K562 (cell line): ENCODE measurements around the gene ERGIC1. TPM values are rescaled to one million over a fixed set of nuclear protein-coding genes. Genes with fewer than 3 reads are reported as not detected.

Experiments used
- ATAC-seq: fragments of 200-7000 bp; cut with Tn5 transposase; 3 replicates; pipeline ENCODE4 v1.9.1; 2020; ENCODE audit warnings: moderate library complexity
- BruUV-seq: library from RNA; stranded (reverse); fragments of 400-500 nt; replicated peaks from 2 replicates; lab custom pipeline; 2021; lab: Mats Ljungman, UMichigan
- CTCF ChIA-PET: fragments of 300-600 bp; formaldehyde crosslinking; extraction: SDS; loops from one replicate; lab custom pipeline; 2021; ENCODE audit warnings: low intra/inter-chr PET ratio; lab: Yijun Ruan, JAX
- POLR2A ChIA-PET: fragments of 300-600, 350-650 bp; sonication (Branson Sonifier 250); formaldehyde crosslinking; extraction: SDS; loops from one replicate; lab custom pipeline; 2021; ENCODE audit warnings: antibody characterized with exemption, inconsistent platforms; lab: Yijun Ruan, JAX
- DNase-seq, 4 experiments: peaks; one replicate each; pipeline versions ENCODE4 v3.0.0 to v3.0.0-alpha.2; 2011 to 2018; ENCODE audit warnings: low spot score in 3 of 4, mixed read lengths in 3 of 4; ENCODE audit errors: extremely low read depth in 1 of 4
- FAIRE-seq: peaks from 2 replicates; lab custom pipeline; 2011; peaks lifted over from hg19 to GRCh38; lab: Jason Lieb, UNC
- H2AFZ ChIP-seq: 2 replicates; pipeline ENCODE4 v1.6.0; 2011; ENCODE audit warnings: low read depth, low read length, control low read depth, inconsistent platforms
- H3K27ac ChIP-seq: fragments of 200-600 bp; 3 replicates; pipeline ENCODE4 v1.8.0; 2011; ENCODE audit warnings: low read depth, mild to moderate bottlenecking, control low read depth, inconsistent platforms, low read length, moderate library complexity, mixed read lengths; ENCODE audit errors: extremely low read depth
- H3K27me3 ChIP-seq, 2 experiments: fragments of 300-600 bp in 1 of 2; 2 replicates in 1 of 2; 3 replicates in 1 of 2; pipeline versions ENCODE4 v1.6.0 to v1.8.0; 2011; ENCODE audit warnings: inconsistent platforms in 2 of 2, low read length in 2 of 2, mild to moderate bottlenecking in 1 of 2, mixed read lengths in 1 of 2, moderate library complexity in 1 of 2; ENCODE audit not compliant: control insufficient read depth in 2 of 2, insufficient read depth in 2 of 2
- H3K36me3 ChIP-seq: fragments of 300-600 bp; 3 replicates; pipeline ENCODE4 v1.8.0; 2011; ENCODE audit warnings: mild to moderate bottlenecking, low read length, inconsistent platforms; ENCODE audit not compliant: control insufficient read depth, insufficient read depth
- H3K4me1 ChIP-seq, 2 experiments: fragments of 200-600 bp in 1 of 2; replicated peaks in 1 of 2; 2 replicates in 1 of 2; 3 replicates in 1 of 2; pipeline versions ENCODE4 v1.5.1 to v1.8.0; 2011; ENCODE audit warnings: inconsistent platforms in 2 of 2, low read length in 2 of 2, mild to moderate bottlenecking in 1 of 2, mixed read lengths in 1 of 2, moderate library complexity in 1 of 2; ENCODE audit not compliant: control insufficient read depth in 2 of 2, insufficient read depth in 2 of 2
- H3K4me2 ChIP-seq: 2 replicates; pipeline ENCODE4 v1.6.1; 2011; ENCODE audit warnings: low read length, control low read depth, inconsistent platforms, mixed read lengths; ENCODE audit not compliant: insufficient read depth
- H3K4me3 ChIP-seq: fragments of 200-600 bp; sonication (generic), shearing (Covaris generic); 2 replicates; pipeline ENCODE4 v1.5.1; 2016; ENCODE audit warnings: control low read depth, inconsistent platforms
- H3K79me2 ChIP-seq: fragments of 200-600 bp; 3 replicates; pipeline ENCODE4 v1.8.0; 2011; ENCODE audit warnings: low read length, inconsistent platforms; ENCODE audit not compliant: control insufficient read depth, insufficient read depth
- H3K9ac ChIP-seq, 2 experiments: 2 replicates each; pipeline versions ENCODE4 v1.6.0 to v1.6.1; 2011; ENCODE audit warnings: low read depth in 2 of 2, low read length in 2 of 2, control low read depth in 1 of 2, inconsistent platforms in 1 of 2, mild to moderate bottlenecking in 1 of 2, mixed read lengths in 1 of 2; ENCODE audit not compliant: insufficient read depth in 1 of 2
- H3K9me1 ChIP-seq: one replicate; pipeline ENCODE4 v1.6.0; 2011; ENCODE audit warnings: inconsistent platforms, mild to moderate bottlenecking, low read length, moderate library complexity; ENCODE audit not compliant: control insufficient read depth, insufficient read depth
- H3K9me3 ChIP-seq: replicated peaks from 2 replicates; pipeline ENCODE4 v1.5.1; 2011; ENCODE audit warnings: low read depth, low read length, inconsistent platforms; ENCODE audit not compliant: control insufficient read depth, insufficient read depth
- H4K20me1 ChIP-seq: replicated peaks from 2 replicates; pipeline ENCODE4 v1.6.1; 2011; ENCODE audit warnings: low read length, inconsistent platforms, mixed read lengths; ENCODE audit not compliant: control insufficient read depth, insufficient read depth
- BRF1 ChIP-seq: IDR thresholded peaks from 3 replicates; pipeline ENCODE4 v1.6.1; 2011; ENCODE audit warnings: borderline replicate concordance, mild to moderate bottlenecking; ENCODE audit not compliant: insufficient read length; ENCODE audit errors: extremely low read depth
- KLF1 ChIP-seq: fragments of 450-650 bp; IDR thresholded peaks from 2 replicates; pipeline ENCODE4 v1.6.1; 2016; ENCODE audit warnings: missing genetic modification characterization, missing compliant biosample characterization
- ZNF175 ChIP-seq: fragments of 200-800 bp; sonication (Bioruptor generic); IDR thresholded peaks from 2 replicates; pipeline ENCODE4 v1.6.1; 2016; ENCODE audit warnings: low read depth, mild to moderate bottlenecking, missing genetic modification characterization, missing compliant biosample characterization
- ZNF24 ChIP-seq: fragments of 450-650 bp; IDR thresholded peaks from 2 replicates; pipeline ENCODE4 v1.6.1; 2016
- ZNF316 ChIP-seq: fragments of 450-650 bp; IDR thresholded peaks from 2 replicates; pipeline ENCODE4 v1.6.1; 2016
- WGBS: fragments of 100-300 bp; shearing (Covaris generic); methylation state at CpG from one replicate; pipeline ENCODE4 v1.1.6; 2016; ENCODE audit warnings: low coverage, mixed read lengths; ENCODE audit not compliant: insufficient coverage; ENCODE audit errors: missing lambda C conversion rate; 5-methylcytosine and 5-hydroxymethylcytosine counted together
- in situ Hi-C: fragments of 300-500 bp; cut with MboI; formaldehyde crosslinking; loops from 4 replicates; pipeline ENCODE4 v1.15.0; 2018; ENCODE audit warnings: inconsistent platforms, mixed read lengths
- intact Hi-C: fragments of 100-400 bp; cut with micrococcal nuclease; formaldehyde crosslinking; loops from 2 replicates; pipeline ENCODE4 v1.14.2; 2022
- polyA plus RNA-seq, 8 experiments: library from polyadenylated mRNA; depleted of rRNA in 4 of 8; stranded (reverse) in 5 of 8; unstranded in 3 of 8; fragments of >200 nt; fragmentation: Nextera tagmentation in 2 of 8; fragmentation: Illumina TruSeq in 1 of 8; extraction: Ambion mirVana in 2 of 8; extraction: Trizol in 1 of 8; gene quantifications; 2 replicates each; pipeline versions ENCODE4 v1.2.1 to v1.2.3, GENCODE V29; 2011 to 2014; ENCODE audit warnings: inconsistent platforms in 1 of 8, missing spikeins in 1 of 8
- total RNA-seq, 7 experiments: library from RNA; depleted of rRNA in 6 of 7; stranded (reverse); fragments of >200 nt in 6 of 7; fragmentation: Illumina TruSeq in 2 of 7; extraction: Trizol in 2 of 7; gene quantifications; 2 replicates each; pipeline versions ENCODE4 v1.2.1 to v1.2.3, GENCODE V29; 2011 to 2021; ENCODE audit warnings: low replicate concordance in 1 of 7

The ERGIC1 gene
- total and polyA plus RNA-seq, 9 of the 15 experiments (the other 6 are each of a cell fraction or from before 2014, with no cell fraction given) = 5.5 to 68.4 (median 36.4) TPM

DNA sequence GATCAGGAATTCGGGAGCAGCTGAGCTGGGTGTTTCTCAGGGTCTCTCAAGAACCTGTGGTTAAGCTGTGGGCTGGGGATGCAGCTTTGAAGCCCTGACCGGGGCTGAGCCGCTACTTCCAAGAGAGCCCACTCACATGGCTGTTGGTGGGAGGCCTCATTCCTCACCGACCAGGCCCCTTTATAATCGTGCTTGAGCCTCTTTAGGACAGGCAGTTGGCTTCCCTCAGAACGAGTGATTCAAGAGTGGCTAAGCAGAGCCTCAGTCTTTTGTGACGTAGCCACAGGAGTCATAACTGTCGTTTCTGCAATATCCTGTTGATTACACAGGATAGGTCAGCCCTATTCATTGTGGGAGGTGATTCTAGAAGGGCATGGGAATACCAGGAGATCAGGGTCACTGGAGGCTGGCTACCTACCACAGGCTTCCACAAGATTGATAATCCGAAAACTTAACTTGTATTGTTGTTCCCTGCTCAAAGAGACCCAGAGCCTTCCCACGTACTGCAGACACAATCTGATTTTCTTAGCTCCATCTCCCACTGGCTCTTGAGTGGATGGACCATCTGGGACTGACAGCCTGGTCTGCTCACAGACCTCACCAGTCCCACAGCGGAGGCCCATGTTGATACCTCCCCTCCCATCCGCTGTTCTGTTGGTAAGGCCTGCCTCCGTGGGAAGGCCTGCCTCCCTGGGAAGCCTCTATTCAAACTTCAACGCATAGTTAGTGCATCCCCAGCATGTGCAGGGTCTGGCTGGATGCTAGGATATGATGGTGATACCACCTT lies 3.0 kb upstream of the ERGIC1 start (continued):
- no peak for TF ChIP-seq KLF1 (tag)
- TF ChIP-seq ZNF175 (CRISPR knock-in tag) = no peak
- no peak for TF ChIP-seq BRF1

- ChIA-PET CTCF (interaction anchor here (1.4 kb wide), 1 partner anchor 61 kb away, joined by 6 read pairs; the partner anchor contains the start of gene DUSP1), POLR2A (interaction anchor here (0.9 to 1.7 kb wide), 3 partner anchors 16 to 62 kb away, joined by 3 to 10 read pairs (median 3); partner anchors contain the start of gene DUSP1)
- no peaks in the 10 kb centered on the region for H3K9me1 ChIP-seq
- H3K9me3 ChIP-seq = no peaks in the 10 kb centered on the region
- peaks cover 17% of the 10 kb centered on the region for H3K79me2 ChIP-seq
- no peak overlapping the region for H3K9ac ChIP-seq
- H3K27ac ChIP-seq = no peak overlapping the region
- peaks cover 6% of the 10 kb centered on the region; the same call in 2 of the 3 replicates for H3K36me3 ChIP-seq
- no peak overlapping the region for H3K4me2 ChIP-seq
- ATAC-seq (no peak), FAIRE-seq (peak; percentile 23), DNase-seq (peak in 1 of 4 experiments; percentile 26)
- WGBS = 60% methylated on average over 13 of the region's 14 CpGs
- H2AFZ ChIP-seq = peak overlapping the region; percentile 95; the same call in 1 of the 2 replicates
- H3K27me3 ChIP-seq = no peaks in the 10 kb centered on the region
- TF ChIP-seq ZNF24 (peak; percentile 92), ZNF316 (no peak)
- intact Hi-C loops (loop anchor here (1.0 to 2.0 kb wide), 2 partner anchors 26 to 60 kb away; no protein-coding TSS in a partner anchor), in situ Hi-C loops (no loop called here)
- peaks cover 12 to 34% of the 10 kb centered on the region in 2 experiments for H3K4me1 ChIP-seq
- no peak overlapping the region for H3K4me3 ChIP-seq
- no peaks in the 10 kb centered on the region for H4K20me1 ChIP-seq
- BruUV-seq = no TSS peak
Observed at GRCh38 chr5:172832383-172833315, 1.4 kb upstream of the ERGIC1 start.
